ENCODE results near the gene GLRA3. TPM values are rescaled to one million over a fixed set of nuclear protein-coding genes. Genes with fewer than 3 reads are reported as not detected.

The GLRA3 gene
- total and polyA plus RNA-seq, 4 donors: 0.06 to 0.15 TPM; not detected in 2

DNA sequence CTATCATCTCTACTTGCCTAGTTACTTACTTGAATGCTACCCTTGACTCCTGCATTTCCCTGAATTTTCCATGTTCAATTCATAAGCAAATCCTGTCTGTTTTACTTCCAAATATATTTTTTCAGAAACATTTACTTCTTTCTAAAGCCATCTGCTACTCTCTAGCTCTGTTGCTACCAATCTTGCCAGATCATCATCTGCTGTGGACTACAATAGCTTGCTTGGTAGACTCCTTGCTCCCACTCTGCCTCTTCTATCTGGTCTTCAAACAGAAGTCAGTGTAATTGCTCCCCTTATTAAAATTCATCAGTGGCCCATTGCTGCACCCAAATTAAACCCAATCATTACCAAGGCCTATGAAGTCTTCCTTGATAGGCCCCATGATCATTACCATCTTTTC, 155.2 kb downstream of the GLRA3 start:
- H3K27me3 ChIP-seq (ENCODE audit: control insufficient read depth in 3 of 3, insufficient read depth in 3 of 3, low read length in 2 of 3): no peaks in the 10 kb centered on the region
- no peaks in the 10 kb centered on the region for H3K9me3 ChIP-seq (ENCODE audit: control insufficient read depth in 4 of 4, insufficient read depth in 3 of 4, low read length in 3 of 4)
- TF ChIP-seq, protein P1, sequence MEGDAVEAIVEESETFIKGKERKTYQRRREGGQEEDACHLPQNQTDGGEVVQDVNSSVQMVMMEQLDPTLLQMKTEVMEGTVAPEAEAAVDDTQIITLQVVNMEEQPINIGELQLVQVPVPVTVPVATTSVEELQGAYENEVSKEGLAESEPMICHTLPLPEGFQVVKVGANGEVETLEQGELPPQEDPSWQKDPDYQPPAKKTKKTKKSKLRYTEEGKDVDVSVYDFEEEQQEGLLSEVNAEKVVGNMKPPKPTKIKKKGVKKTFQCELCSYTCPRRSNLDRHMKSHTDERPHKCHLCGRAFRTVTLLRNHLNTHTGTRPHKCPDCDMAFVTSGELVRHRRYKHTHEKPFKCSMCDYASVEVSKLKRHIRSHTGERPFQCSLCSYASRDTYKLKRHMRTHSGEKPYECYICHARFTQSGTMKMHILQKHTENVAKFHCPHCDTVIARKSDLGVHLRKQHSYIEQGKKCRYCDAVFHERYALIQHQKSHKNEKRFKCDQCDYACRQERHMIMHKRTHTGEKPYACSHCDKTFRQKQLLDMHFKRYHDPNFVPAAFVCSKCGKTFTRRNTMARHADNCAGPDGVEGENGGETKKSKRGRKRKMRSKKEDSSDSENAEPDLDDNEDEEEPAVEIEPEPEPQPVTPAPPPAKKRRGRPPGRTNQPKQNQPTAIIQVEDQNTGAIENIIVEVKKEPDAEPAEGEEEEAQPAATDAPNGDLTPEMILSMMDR (IDR thresholded peaks at IDR 0.05; ENCODE audit: control extremely low read depth, extremely low read depth): no peak

DNA sequence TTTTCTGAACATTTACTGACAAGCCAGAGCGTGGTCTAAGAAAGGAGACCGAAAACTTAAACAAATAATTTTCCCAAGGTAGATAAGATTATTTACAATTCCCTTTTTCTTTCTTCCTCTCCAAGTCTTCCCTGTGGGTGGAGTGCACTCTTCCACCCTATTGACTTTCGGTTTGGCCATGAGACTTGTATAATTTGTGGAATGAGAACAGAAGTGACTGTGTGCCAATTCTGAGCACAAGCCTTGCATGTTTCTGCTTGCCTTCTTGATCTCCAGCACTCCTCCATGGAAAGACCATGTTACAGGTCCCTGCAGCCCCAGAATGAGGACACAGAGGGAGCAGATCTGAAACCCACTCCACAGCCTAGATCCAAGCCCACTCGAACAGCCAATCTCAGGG, 156.8 kb downstream of the GLRA3 start:
- WGBS, 2 donors: 58 to 65% methylated on average over 4 of the region's 4 CpGs
- Histone ChIP-seq H3K9ac (ENCODE audit: insufficient read depth in 1 of 2, low read length in 2 of 2) (no peak overlapping the region), H3K4me1 (ENCODE audit: control insufficient read depth in 5 of 5, insufficient read depth in 5 of 5, low read length in 5 of 5) (no peaks in the 10 kb centered on the region), H3K27ac (ENCODE audit: low read depth in 1 of 2, low read length in 1 of 2) (no peak overlapping the region), H3K9me3 (ENCODE audit: control insufficient read depth in 4 of 4, insufficient read depth in 3 of 4, low read length in 3 of 4) (no peaks in the 10 kb centered on the region), H3K4me3 (no peak overlapping the region), H3K36me3 (ENCODE audit: control insufficient read depth in 4 of 4, insufficient read depth in 4 of 4, low read length in 4 of 4) (no peaks in the 10 kb centered on the region), H3K27me3 (ENCODE audit: control insufficient read depth in 3 of 3, insufficient read depth in 3 of 3, low read length in 2 of 3) (no peaks in the 10 kb centered on the region)
- ATAC-seq (ENCODE audit: insufficient read depth, low FRiP score): no peak
- DNase-seq: peak in 1 of 3 donors; percentile 20
- TF ChIP-seq, protein P1 (IDR thresholded peaks at IDR 0.05; ENCODE audit: control extremely low read depth, extremely low read depth): no peak

More for the DNA sequence above, 155.2 kb downstream of the GLRA3 start:
- Histone ChIP-seq H3K4me3 (no peak overlapping the region), H3K36me3 (ENCODE audit: control insufficient read depth in 4 of 4, insufficient read depth in 4 of 4, low read length in 4 of 4) (no peaks in the 10 kb centered on the region), H3K9ac (ENCODE audit: insufficient read depth in 1 of 2, low read length in 2 of 2) (no peak overlapping the region), H3K4me1 (ENCODE audit: control insufficient read depth in 5 of 5, insufficient read depth in 5 of 5, low read length in 5 of 5) (no peaks in the 10 kb centered on the region), H3K27ac (ENCODE audit: low read depth in 1 of 2, low read length in 1 of 2) (no peak overlapping the region)
- DNase-seq: no peak
- no peak for ATAC-seq (ENCODE audit: insufficient read depth, low FRiP score)

DNA sequence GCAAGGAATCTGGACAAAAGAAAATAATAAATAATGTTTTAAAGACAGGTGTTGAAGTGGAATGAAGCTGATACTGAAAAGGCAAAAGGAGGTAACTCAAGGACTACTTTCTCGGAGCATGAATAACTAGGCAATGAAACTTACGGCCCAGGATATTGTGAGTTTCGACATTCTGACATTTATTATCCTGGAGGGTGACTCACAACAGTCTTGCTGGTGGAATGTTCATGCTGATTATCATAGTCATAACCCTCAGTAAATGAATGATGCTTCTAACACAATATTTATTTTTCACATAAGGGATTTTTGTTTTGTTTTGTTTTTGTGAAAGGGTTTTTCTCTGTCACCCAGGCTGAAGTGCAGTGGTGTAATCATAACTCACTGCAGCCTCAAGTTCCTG, 159.8 kb downstream of the GLRA3 start:
- H3K27me3 ChIP-seq (ENCODE audit: control insufficient read depth in 3 of 3, insufficient read depth in 3 of 3, low read length in 2 of 3): no peaks in the 10 kb centered on the region
- 77 to 88% methylated on average over 3 of the region's 3 CpGs for WGBS, 2 donors
- no peak overlapping the region for H3K27ac ChIP-seq (ENCODE audit: low read depth in 1 of 2, low read length in 1 of 2)
- no peak overlapping the region for H3K9ac ChIP-seq (ENCODE audit: insufficient read depth in 1 of 2, low read length in 2 of 2)
- TF ChIP-seq, protein P1 (IDR thresholded peaks at IDR 0.05; ENCODE audit: control extremely low read depth, extremely low read depth): no peak
- no peak for DNase-seq
- H3K36me3 ChIP-seq (ENCODE audit: control insufficient read depth in 4 of 4, insufficient read depth in 4 of 4, low read length in 4 of 4): no peaks in the 10 kb centered on the region
- no peaks in the 10 kb centered on the region for H3K4me1 ChIP-seq (ENCODE audit: control insufficient read depth in 5 of 5, insufficient read depth in 5 of 5, low read length in 5 of 5)
- H3K4me3 ChIP-seq: no peak overlapping the region
- no peaks in the 10 kb centered on the region for H3K9me3 ChIP-seq (ENCODE audit: control insufficient read depth in 4 of 4, insufficient read depth in 3 of 4, low read length in 3 of 4)
- ATAC-seq (ENCODE audit: insufficient read depth, low FRiP score): no peak

DNA sequence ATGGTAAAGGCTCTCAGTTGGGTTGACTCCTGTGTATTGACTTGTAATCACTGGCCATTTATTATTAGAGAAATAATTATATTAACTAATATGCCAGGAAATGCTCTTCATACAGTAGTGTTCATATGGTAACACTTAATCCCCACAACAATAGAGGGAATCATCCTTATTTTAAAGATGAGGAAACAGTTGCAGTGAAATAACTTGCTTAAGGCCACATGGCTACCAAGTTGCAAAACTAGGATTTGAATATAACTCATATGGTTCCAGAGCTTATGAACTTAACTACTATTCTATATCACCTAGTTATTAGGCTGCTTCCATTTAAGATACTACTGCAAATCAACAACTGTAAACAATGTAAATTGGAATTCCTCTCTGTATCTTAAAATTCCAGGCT, 163.2 kb downstream of the GLRA3 start:
- Histone ChIP-seq H3K9me3 (ENCODE audit: control insufficient read depth in 4 of 4, insufficient read depth in 3 of 4, low read length in 3 of 4) (no peaks in the 10 kb centered on the region), H3K36me3 (ENCODE audit: control insufficient read depth in 4 of 4, insufficient read depth in 4 of 4, low read length in 4 of 4) (no peaks in the 10 kb centered on the region), H3K4me1 (ENCODE audit: control insufficient read depth in 5 of 5, insufficient read depth in 5 of 5, low read length in 5 of 5) (no peaks in the 10 kb centered on the region), H3K27me3 (ENCODE audit: control insufficient read depth in 3 of 3, insufficient read depth in 3 of 3, low read length in 2 of 3) (no peaks in the 10 kb centered on the region), H3K27ac (ENCODE audit: low read depth in 1 of 2, low read length in 1 of 2) (no peak overlapping the region), H3K9ac (ENCODE audit: insufficient read depth in 1 of 2, low read length in 2 of 2) (no peak overlapping the region), H3K4me3 (no peak overlapping the region)
- no peak for ATAC-seq (ENCODE audit: insufficient read depth, low FRiP score)
- DNase-seq: no peak
- TF ChIP-seq, protein P1 (IDR thresholded peaks at IDR 0.05; ENCODE audit: control extremely low read depth, extremely low read depth): no peak
